Camera-type eye (tissue), 1 donor: Measurements from ENCODE around the gene TRIM6. TPM values are rescaled to one million over a fixed set of nuclear protein-coding genes. Genes with fewer than 3 reads are reported as not detected.

Experiments used
- total RNA-seq: library from RNA; depleted of rRNA; stranded (reverse); fragments of >200 nt; gene quantifications from one replicate; pipeline ENCODE4 v1.2.3, GENCODE V29; 2014

TRIM6 gene, protein sequence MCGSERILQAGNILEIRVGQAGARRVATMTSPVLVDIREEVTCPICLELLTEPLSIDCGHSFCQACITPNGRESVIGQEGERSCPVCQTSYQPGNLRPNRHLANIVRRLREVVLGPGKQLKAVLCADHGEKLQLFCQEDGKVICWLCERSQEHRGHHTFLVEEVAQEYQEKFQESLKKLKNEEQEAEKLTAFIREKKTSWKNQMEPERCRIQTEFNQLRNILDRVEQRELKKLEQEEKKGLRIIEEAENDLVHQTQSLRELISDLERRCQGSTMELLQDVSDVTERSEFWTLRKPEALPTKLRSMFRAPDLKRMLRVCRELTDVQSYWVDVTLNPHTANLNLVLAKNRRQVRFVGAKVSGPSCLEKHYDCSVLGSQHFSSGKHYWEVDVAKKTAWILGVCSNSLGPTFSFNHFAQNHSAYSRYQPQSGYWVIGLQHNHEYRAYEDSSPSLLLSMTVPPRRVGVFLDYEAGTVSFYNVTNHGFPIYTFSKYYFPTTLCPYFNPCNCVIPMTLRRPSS
- 5.8 TPM for total RNA-seq

GRCh38 chr11:5596607-5597201 lies at the start of gene TRIM6:
Gene TRIM6, plus strand, starts transcription at chr11:5596637. Its CDS starts 261 bp downstream, at chr11:5596898.

DNA sequence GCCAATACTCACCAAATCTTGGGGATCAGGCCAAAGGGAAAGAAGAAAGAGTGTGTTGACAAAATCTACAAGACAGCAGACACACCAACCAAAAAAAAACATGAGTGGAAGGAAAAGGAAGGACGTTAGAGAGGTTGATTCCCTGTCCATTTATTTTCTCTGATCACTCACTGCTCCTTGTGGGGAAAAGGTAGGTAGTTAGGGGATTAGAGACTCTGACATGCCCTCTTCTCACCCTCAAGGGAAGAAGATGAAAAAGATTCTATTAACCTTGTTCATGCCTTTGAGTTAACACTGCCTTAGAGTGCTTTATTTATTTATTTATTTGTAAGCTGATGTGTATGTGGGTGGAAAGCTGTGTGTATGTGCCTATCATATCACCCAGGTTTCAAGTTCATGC lies 48.0 kb upstream of the TRIM6 start, which contains the start of gene OR52H1:
OR52H1 (minus strand) TSS at position 101 of the 400 bp plus-strand sequence. CDS start 3,035 bp downstream, outside the sequence.

GRCh38 chr11:5580577-5580976 lies 15.9 kb upstream of the TRIM6 start, which contains the start of gene OR52B6:
Gene OR52B6, plus strand, starts transcription at chr11:5580877. Its CDS starts 0 bp downstream, at chr11:5580877.

DNA sequence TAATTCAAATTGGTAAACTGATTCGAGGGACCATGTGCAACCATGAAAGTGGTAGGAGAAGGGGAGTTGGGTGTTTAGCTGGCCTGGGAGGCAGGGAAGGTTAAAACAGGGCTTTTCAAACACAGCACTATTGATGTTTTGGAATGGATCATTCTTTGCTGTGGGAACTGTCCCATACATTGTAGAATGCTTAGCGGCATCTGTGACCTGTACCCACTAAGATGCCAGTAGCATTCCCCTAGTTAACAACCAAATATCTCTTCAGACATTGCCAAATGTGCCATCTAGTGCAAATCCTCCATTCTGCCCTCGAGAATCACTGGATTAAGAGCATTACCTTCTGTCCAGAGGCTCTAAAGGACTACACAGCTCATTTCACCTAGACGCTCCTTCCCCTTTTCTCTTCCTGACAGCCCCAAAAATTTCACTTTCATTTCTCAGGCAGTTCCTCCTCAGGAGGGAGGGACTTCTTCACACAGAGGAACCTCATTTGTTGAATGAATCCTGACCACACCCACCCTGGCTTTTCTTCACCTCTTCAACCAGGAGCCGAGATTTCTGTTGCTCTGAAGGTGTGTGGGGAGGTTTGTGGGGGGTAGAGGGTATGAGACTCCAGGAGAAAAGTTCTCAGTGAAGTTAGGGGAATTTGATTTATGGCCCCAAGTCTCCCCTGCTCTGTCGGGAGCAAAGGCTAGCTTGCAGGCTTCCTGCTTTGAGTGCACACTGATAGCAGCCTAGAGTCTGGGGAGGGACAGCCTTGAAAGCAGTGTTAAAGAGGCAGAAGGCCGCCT lies 28.2 kb downstream of the TRIM6 start, which contains the start of gene TRIM34:
TRIM34 (plus strand) TSS at position 513 of the 791 bp plus-strand sequence. CDS start 7,331 bp downstream, outside the sequence.

Other genes starting within 250 kb of the TRIM6 start
- gene OR51B6, start 245.1 kb upstream of the TRIM6 start, total RNA-seq: not detected
- not detected for gene OR51M1, start 212.8 kb upstream of the TRIM6 start, total RNA-seq
- not detected for gene OR51Q1, start 174.5 kb upstream of the TRIM6 start, total RNA-seq
- gene OR51I1, start 155.1 kb upstream of the TRIM6 start, total RNA-seq: not detected
- not detected for gene OR51I2, start 147.3 kb upstream of the TRIM6 start, total RNA-seq
- not detected for gene OR52D1, start 108.0 kb upstream of the TRIM6 start, total RNA-seq
- gene UBQLN3, start 86.7 kb upstream of the TRIM6 start, total RNA-seq: 0.88 TPM
- gene UBQLNL, start 79.9 kb upstream of the TRIM6 start, total RNA-seq: 1.2 TPM
- gene OR52H1, start 48.1 kb upstream of the TRIM6 start, total RNA-seq: 0.66 TPM
- not detected for gene OR52B6, start 15.8 kb upstream of the TRIM6 start, total RNA-seq
- 5.4 TPM for gene TRIM34, start 28.4 kb downstream of the TRIM6 start, total RNA-seq
- 23.4 TPM for gene TRIM5, start 88.4 kb downstream of the TRIM6 start, total RNA-seq
- 36.4 TPM for gene TRIM22, start 93.2 kb downstream of the TRIM6 start, total RNA-seq
- not detected for gene OR56B1, start 139.8 kb downstream of the TRIM6 start, total RNA-seq
- gene OR52N4, start 157.6 kb downstream of the TRIM6 start, total RNA-seq: not detected
- not detected for gene OR52N5, start 186.7 kb downstream of the TRIM6 start, total RNA-seq
- gene OR52N1, start 194.6 kb downstream of the TRIM6 start, total RNA-seq: not detected
- gene OR52N2, start 212.3 kb downstream of the TRIM6 start, total RNA-seq: not detected
- gene OR52E6, start 245.3 kb downstream of the TRIM6 start, total RNA-seq: not detected